DND-41 (cell line): Measurements from ENCODE around the gene LY6G6D.

Experiments
- ATAC-seq: fragments of 200-7000 bp; cut with Tn5 transposase; 3 replicates; pipeline ENCODE4 v1.9.1; 2021; ENCODE audit warnings: low read depth; ENCODE audit not compliant: insufficient read depth
- DNase-seq: peaks from one replicate; pipeline ENCODE4 v3.0.0-alpha.2; 2020
- H2AFZ ChIP-seq: 2 replicates; pipeline ENCODE4 v1.6.0; 2012; ENCODE audit warnings: low read depth, low read length
- H3K27ac ChIP-seq: 2 replicates; pipeline ENCODE4 v1.5.1; 2012; ENCODE audit warnings: low read length, inconsistent platforms
- H3K27me3 ChIP-seq: fragments of 200-600 bp; sonication (generic); 2 replicates; pipeline ENCODE4 v1.6.0; 2012; ENCODE audit warnings: low read length, mild to moderate bottlenecking, inconsistent platforms; ENCODE audit not compliant: insufficient read depth, poor library complexity
- H3K36me3 ChIP-seq: 2 replicates; pipeline ENCODE4 v1.5.1; 2012; ENCODE audit warnings: low read length, inconsistent platforms; ENCODE audit not compliant: insufficient read depth
- H3K4me1 ChIP-seq: 2 replicates; pipeline ENCODE4 v1.5.1; 2012; ENCODE audit warnings: mild to moderate bottlenecking, low read length; ENCODE audit not compliant: insufficient read depth
- H3K4me2 ChIP-seq: 2 replicates; pipeline ENCODE4 v1.6.0; 2012; ENCODE audit warnings: mild to moderate bottlenecking, moderate library complexity, low read length, inconsistent platforms; ENCODE audit not compliant: insufficient read depth
- H3K4me3 ChIP-seq, 2 experiments: fragments of 200-600 bp in 1 of 2; shearing (Covaris generic) in 1 of 2; 2 replicates each; pipeline ENCODE4 v1.5.1; 2012 to 2016; ENCODE audit warnings: inconsistent platforms in 2 of 2, low read length in 2 of 2, mild to moderate bottlenecking in 2 of 2, low read depth in 1 of 2, moderate library complexity in 1 of 2
- H3K79me2 ChIP-seq: 2 replicates; pipeline ENCODE4 v1.6.0; 2012; ENCODE audit warnings: low read length, inconsistent platforms; ENCODE audit not compliant: insufficient read depth
- H3K9ac ChIP-seq: 2 replicates; pipeline ENCODE4 v1.6.0; 2012; ENCODE audit warnings: low read depth, mild to moderate bottlenecking, inconsistent platforms, low read length, moderate library complexity
- H3K9me3 ChIP-seq: 2 replicates; pipeline ENCODE4 v1.5.1; 2012; ENCODE audit warnings: low read length, moderate library complexity, mild to moderate bottlenecking, inconsistent platforms; ENCODE audit not compliant: insufficient read depth, severe bottlenecking
- H4K20me1 ChIP-seq: 2 replicates; pipeline ENCODE4 v1.6.0; 2012; ENCODE audit warnings: low read length; ENCODE audit not compliant: insufficient read depth
- CTCF ChIP-seq: IDR thresholded peaks from 2 replicates; pipeline ENCODE4 v1.5.1; 2012; ENCODE audit warnings: borderline replicate concordance, low read length, moderate library complexity, mild to moderate bottlenecking; ENCODE audit not compliant: poor library complexity, severe bottlenecking; ENCODE audit errors: extremely low read depth
- EZH2 ChIP-seq: IDR thresholded peaks from 3 replicates; pipeline ENCODE4 v1.6.1; 2012; ENCODE audit warnings: borderline replicate concordance, low read depth, mild to moderate bottlenecking, moderate library complexity, low read length, inconsistent platforms; ENCODE audit not compliant: severe bottlenecking

LY6G6D gene

DNA sequence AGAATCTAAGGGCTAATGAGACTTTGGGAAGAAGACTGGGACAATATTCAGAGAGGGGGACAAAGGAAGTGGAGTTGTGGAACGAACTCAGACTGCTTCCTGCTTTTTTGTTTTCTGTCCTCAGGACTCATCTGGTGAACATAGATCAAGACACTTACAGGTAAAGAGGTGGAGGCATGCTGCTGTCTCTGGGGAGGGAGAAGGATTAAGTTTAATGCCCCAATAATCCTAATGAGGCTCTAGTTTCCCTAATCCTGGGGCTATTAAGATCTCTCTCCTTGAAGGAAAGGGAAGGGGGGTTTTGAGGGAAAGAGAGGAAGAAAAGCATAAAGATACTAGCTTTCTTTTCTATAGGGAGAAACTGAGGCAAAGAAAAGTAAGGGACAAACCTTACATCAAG, 29.3 kb downstream of the LY6G6D start:
- ATAC-seq (no peak), DNase-seq (no peak)
- no peaks in the 10 kb centered on the region for H3K27me3 ChIP-seq
- peaks cover 25% of the 10 kb centered on the region for H3K79me2 ChIP-seq
- H3K9me3 ChIP-seq, result no peaks in the 10 kb centered on the region
- H3K4me3 ChIP-seq, result no peak overlapping the region
- no peak overlapping the region for H3K27ac ChIP-seq
- peaks cover 6% of the 10 kb centered on the region; the same call in 1 of the 2 replicates for H4K20me1 ChIP-seq
- no peak overlapping the region for H2AFZ ChIP-seq
- peaks cover 19% of the 10 kb centered on the region for H3K4me1 ChIP-seq
- H3K4me2 ChIP-seq, result no peak overlapping the region
- TF ChIP-seq EZH2, result no peak
- no peak for TF ChIP-seq CTCF
- H3K9ac ChIP-seq, result no peak overlapping the region
- peaks cover 64% of the 10 kb centered on the region for H3K36me3 ChIP-seq

DNA sequence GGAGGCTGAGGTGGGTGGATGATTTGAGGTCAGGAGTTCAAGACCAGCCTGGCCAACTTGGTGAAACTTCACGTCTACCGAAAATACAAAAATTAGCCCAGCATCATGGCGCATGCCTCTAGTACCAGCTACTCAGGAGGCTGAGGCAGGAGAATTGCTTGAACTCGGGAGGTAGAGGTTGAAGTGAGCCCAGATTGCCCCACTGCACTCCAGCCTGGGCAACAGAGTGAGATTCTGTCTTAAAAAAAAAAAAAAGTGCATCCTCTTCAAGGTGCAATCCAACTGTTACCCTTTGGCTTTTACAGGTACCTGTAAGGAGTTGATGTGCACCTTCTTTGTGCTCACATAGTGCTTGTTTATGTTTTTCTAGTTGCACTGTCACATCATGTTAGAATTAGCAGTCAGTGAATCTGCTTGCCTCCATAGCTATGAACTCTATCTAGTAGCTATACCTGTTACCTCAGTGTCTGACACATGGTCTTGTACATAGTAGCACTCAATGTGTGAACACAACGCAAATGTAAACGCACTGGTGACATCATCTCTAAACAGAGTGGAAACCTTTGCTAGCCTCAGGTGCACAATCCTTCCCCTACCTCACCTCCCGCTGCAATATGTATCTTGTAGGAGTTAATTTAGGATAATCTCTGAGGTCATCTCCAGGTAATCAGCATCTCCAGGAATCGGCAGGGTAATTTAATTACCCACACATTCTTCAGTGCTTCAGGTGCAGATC, 34.3 kb downstream of the LY6G6D start:
- H3K27ac ChIP-seq, result no peak overlapping the region

DNA sequence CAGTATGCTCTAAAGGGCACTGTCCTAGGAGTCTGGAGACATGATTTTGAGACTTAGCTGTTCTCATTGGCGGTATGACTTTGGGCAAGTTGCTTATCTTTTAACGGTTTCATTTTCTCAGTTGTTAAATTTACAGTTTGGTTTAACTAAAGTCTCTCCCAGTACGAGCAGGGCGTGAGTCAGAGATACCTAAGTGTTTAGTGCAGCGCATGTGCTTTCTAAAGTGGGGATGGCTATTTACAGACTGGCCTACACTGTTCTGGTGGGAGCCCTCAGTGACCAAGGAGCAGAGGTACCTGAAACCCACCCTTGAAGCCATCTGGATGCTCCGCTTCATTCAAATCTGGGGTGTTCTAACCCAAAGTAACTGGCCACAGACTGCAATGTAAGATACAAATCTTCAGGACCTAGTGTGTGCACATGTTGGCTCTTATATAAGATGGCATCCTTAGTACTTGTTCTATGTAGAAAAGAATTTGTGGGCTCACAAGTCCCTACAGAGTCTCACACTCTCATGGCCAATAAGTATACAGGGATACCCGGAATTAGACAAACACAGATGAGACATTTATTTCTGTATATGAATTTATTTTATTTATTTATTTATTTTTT, 35.4 kb downstream of the LY6G6D start:
- Histone ChIP-seq H4K20me1 (peaks cover 6% of the 10 kb centered on the region; the same call in 1 of the 2 replicates), H3K4me2 (no peak overlapping the region), H3K27ac (no peak overlapping the region), H3K79me2 (no peaks in the 10 kb centered on the region), H3K36me3 (peaks cover 38% of the 10 kb centered on the region), H3K9me3 (no peaks in the 10 kb centered on the region), H3K9ac (no peak overlapping the region), H3K4me1 (no peaks in the 10 kb centered on the region), H2AFZ (no peak overlapping the region), H3K27me3 (no peaks in the 10 kb centered on the region), H3K4me3 (no peak overlapping the region)
- no peak for DNase-seq
- no peak for ATAC-seq
- TF ChIP-seq EZH2 (no peak), CTCF (no peak)

More for the DNA sequence above, 34.3 kb downstream of the LY6G6D start:
- DNase-seq (no peak), ATAC-seq (no peak)
- Histone ChIP-seq H3K4me3 (no peak overlapping the region), H3K79me2 (no peaks in the 10 kb centered on the region), H3K9me3 (no peaks in the 10 kb centered on the region), H3K4me1 (no peaks in the 10 kb centered on the region), H3K36me3 (peaks cover 44% of the 10 kb centered on the region), H4K20me1 (peaks cover 6% of the 10 kb centered on the region; the same call in 1 of the 2 replicates), H3K9ac (no peak overlapping the region), H3K27me3 (no peaks in the 10 kb centered on the region), H2AFZ (no peak overlapping the region), H3K4me2 (no peak overlapping the region)
- TF ChIP-seq CTCF (no peak), EZH2 (no peak)
